IMR-90 (cell line): ENCODE results near the gene STAP1. TPM values are rescaled to one million over a fixed set of nuclear protein-coding genes. Genes with fewer than 3 reads are reported as not detected.

Experiments used
- ATAC-seq: fragments of 200-7000 bp; cut with Tn5 transposase; 2 replicates; pipeline ENCODE4 v1.9.1; 2020; ENCODE audit warnings: low read depth, mild to moderate bottlenecking, moderate library complexity
- BruUV-seq: library from RNA; stranded (reverse); fragments of 400-500 nt; replicated peaks from 2 replicates; lab custom pipeline; 2021; lab: Mats Ljungman, UMichigan
- CTCF ChIA-PET: fragments of 300-600 bp; formaldehyde crosslinking; extraction: SDS; loops from one replicate; lab custom pipeline; 2021; ENCODE audit warnings: antibody characterized with exemption; lab: Yijun Ruan, JAX
- POLR2A ChIA-PET: fragments of 300-600 bp; sonication (Branson Sonifier 250); formaldehyde crosslinking; loops from one replicate; lab custom pipeline; 2022; ENCODE audit warnings: antibody characterized with exemption; ENCODE audit not compliant: unreplicated experiment; lab: Charles Lee
- DNase-seq: peaks from one replicate; pipeline ENCODE4 v3.0.0; 2013
- H2AFZ ChIP-seq: replicated peaks from 2 replicates; pipeline ENCODE3; 2013; ENCODE audit warnings: low read length, mild to moderate bottlenecking; ENCODE audit not compliant: poor library complexity
- H2AK5ac ChIP-seq: 2 replicates; pipeline ENCODE4 v1.6.1; 2013; ENCODE audit warnings: low read depth, low read length, inconsistent platforms
- H2AK9ac ChIP-seq: replicated peaks from 2 replicates; pipeline ENCODE3; 2013; ENCODE audit warnings: mild to moderate bottlenecking, low read depth, low read length, moderate library complexity; ENCODE audit not compliant: poor library complexity
- H2BK120ac ChIP-seq: 2 replicates; pipeline ENCODE4 v1.6.1; 2013; ENCODE audit warnings: low read depth, low read length, inconsistent platforms
- H2BK15ac ChIP-seq: 3 replicates; pipeline ENCODE4 v1.6.1; 2013; ENCODE audit warnings: low read depth, low read length, inconsistent platforms
- H2BK20ac ChIP-seq: 2 replicates; pipeline ENCODE4 v1.6.1; 2013; ENCODE audit warnings: low read depth, mild to moderate bottlenecking, inconsistent platforms, low read length, moderate library complexity
- H2BK5ac ChIP-seq: 2 replicates; pipeline ENCODE4 v1.6.1; 2013; ENCODE audit warnings: mild to moderate bottlenecking, low read depth, low read length, inconsistent platforms; ENCODE audit not compliant: poor library complexity, severe bottlenecking
- H3K14ac ChIP-seq: replicated peaks from 2 replicates; pipeline ENCODE4 v1.6.1; 2013; ENCODE audit warnings: low read depth, low read length, inconsistent platforms
- H3K18ac ChIP-seq: 2 replicates; pipeline ENCODE4 v1.6.1; 2013; ENCODE audit warnings: low read depth, low read length, control low read depth
- H3K23ac ChIP-seq: 2 replicates; pipeline ENCODE4 v1.6.1; 2013; ENCODE audit warnings: low read depth, low read length, inconsistent platforms
- H3K27ac ChIP-seq: 2 replicates; pipeline ENCODE4 v1.5.1; 2013; ENCODE audit warnings: mild to moderate bottlenecking, control low read depth, low read length; ENCODE audit not compliant: insufficient read depth
- H3K27me3 ChIP-seq: 2 replicates; pipeline ENCODE4 v1.6.1; 2013; ENCODE audit warnings: low read length; ENCODE audit not compliant: control insufficient read depth, insufficient read depth
- H3K36me3 ChIP-seq: 2 replicates; pipeline ENCODE4 v1.6.1; 2013; ENCODE audit warnings: low read length, mixed read lengths; ENCODE audit not compliant: control insufficient read depth, insufficient read depth
- H3K4ac ChIP-seq: 2 replicates; pipeline ENCODE4 v1.6.1; 2013; ENCODE audit warnings: low read depth, low read length, inconsistent platforms
- H3K4me1 ChIP-seq: 2 replicates; pipeline ENCODE4 v1.6.1; 2013; ENCODE audit warnings: low read length, mixed read lengths; ENCODE audit not compliant: control insufficient read depth, insufficient read depth
- H3K4me2 ChIP-seq: 2 replicates; pipeline ENCODE4 v1.6.1; 2013; ENCODE audit warnings: low read depth, mild to moderate bottlenecking, control low read depth, low read length, moderate library complexity
- H3K4me3 ChIP-seq: 2 replicates; pipeline ENCODE4 v1.5.1; 2013; ENCODE audit warnings: low read depth, mild to moderate bottlenecking, control low read depth, low read length, moderate library complexity; ENCODE audit not compliant: insufficient read depth
- H3K56ac ChIP-seq: 2 replicates; pipeline ENCODE4 v1.6.1; 2013; ENCODE audit warnings: low read length, inconsistent platforms; ENCODE audit not compliant: insufficient read depth; ENCODE audit errors: extremely low read depth
- H3K79me1 ChIP-seq, 2 experiments: 2 replicates each; pipeline ENCODE4 v1.6.1; 2013; ENCODE audit warnings: low read length in 2 of 2, inconsistent platforms in 1 of 2, low read depth in 1 of 2
- H3K9ac ChIP-seq: 2 replicates; pipeline ENCODE4 v1.6.1; 2013; ENCODE audit warnings: low read depth, low read length, control low read depth
- H3K9me1 ChIP-seq: 2 replicates; pipeline ENCODE4 v1.6.1; 2013; ENCODE audit warnings: low read length, inconsistent platforms; ENCODE audit not compliant: insufficient read depth
- H3K9me3 ChIP-seq: 2 replicates; pipeline ENCODE4 v1.6.1; 2013; ENCODE audit warnings: low read length; ENCODE audit not compliant: control insufficient read depth, insufficient read depth
- H4K20me1 ChIP-seq: 2 replicates; pipeline ENCODE4 v1.6.1; 2013; ENCODE audit warnings: low read length, inconsistent platforms; ENCODE audit not compliant: insufficient read depth
- H4K5ac ChIP-seq: 2 replicates; pipeline ENCODE4 v1.6.1; 2013; ENCODE audit warnings: mild to moderate bottlenecking, low read depth, low read length, control low read depth
- H4K8ac ChIP-seq, 2 experiments: 2 replicates each; pipeline ENCODE4 v1.6.1; 2013; ENCODE audit warnings: low read depth in 2 of 2, low read length in 2 of 2, control low read depth in 1 of 2, inconsistent platforms in 1 of 2
- H4K91ac ChIP-seq: 2 replicates; pipeline ENCODE4 v1.6.1; 2013; ENCODE audit warnings: low read depth, low read length, inconsistent platforms; ENCODE audit not compliant: insufficient read depth
- BHLHE40 ChIP-seq: fragments of 150-350 bp; IDR thresholded peaks from 2 replicates; pipeline ENCODE4 v1.6.1; 2016; ENCODE audit warnings: mild to moderate bottlenecking, low read depth, low read length
- CHD1 ChIP-seq: IDR thresholded peaks from 2 replicates; pipeline ENCODE4 v1.6.1; 2012; ENCODE audit warnings: low read depth, low read length, improper control_type of control experiment
- POLR2A ChIP-seq: IDR thresholded peaks from 2 replicates; pipeline ENCODE4 v1.6.1; 2012; ENCODE audit warnings: mild to moderate bottlenecking, low read depth, low read length
- RCOR1 ChIP-seq: IDR thresholded peaks from 2 replicates; pipeline ENCODE4 v1.6.1; 2012; ENCODE audit warnings: mild to moderate bottlenecking, low read length, improper control_type of control experiment; ENCODE audit not compliant: insufficient replicate concordance
- SMC3 ChIP-seq: fragments of 150-350 bp; IDR thresholded peaks from 2 replicates; pipeline ENCODE4 v1.6.1; 2016; ENCODE audit warnings: low read depth, mild to moderate bottlenecking, antibody characterized with exemption, low read length, moderate library complexity
- WGBS, 2 experiments: methylation state at CpG; one replicate each; pipeline versions ENCODE4 v1.1.5 to v1.1.7; 2013; ENCODE audit warnings: missing lambda C conversion rate in 2 of 2; ENCODE audit not compliant: insufficient read length in 1 of 2; ENCODE audit errors: extremely low coverage in 2 of 2; 5-methylcytosine and 5-hydroxymethylcytosine counted together
- dilution Hi-C: fragments of 300-500 bp; cut with HindIII; formaldehyde crosslinking; loops from one replicate; pipeline ENCODE4 v1.14.3; 2018; ENCODE audit warnings: low sequenced_read_pairs; ENCODE audit not compliant: unreplicated experiment
- in situ Hi-C: fragments of 300-500 bp; cut with MboI; formaldehyde crosslinking; loops from 3 replicates; pipeline ENCODE4 v1.14.3; 2019; ENCODE audit warnings: low sequenced_read_pairs, inconsistent platforms, mixed read lengths
- intact Hi-C: fragments of 100-400 bp; cut with micrococcal nuclease; formaldehyde crosslinking; loops from 2 replicates; pipeline ENCODE4 v1.10.0; 2022
- polyA plus RNA-seq, 3 experiments: library from polyadenylated mRNA; depleted of rRNA; stranded (reverse); fragments of >200 nt; gene quantifications; 2 replicates each; pipeline ENCODE4 v1.2.3, GENCODE V29; 2012; ENCODE audit warnings: low replicate concordance in 1 of 3
- total RNA-seq: library from RNA; depleted of rRNA; stranded (reverse); fragments of >200 nt; gene quantifications from 2 replicates; pipeline ENCODE4 v1.2.3, GENCODE V29; 2012
- TF ChIP-seq, protein P1 (sequence below): fragments of 150-350 bp; IDR thresholded peaks from 2 replicates; pipeline ENCODE4 v1.6.1; 2016; ENCODE audit warnings: low read depth, mild to moderate bottlenecking, low read length, moderate library complexity, borderline replicate concordance

STAP1 gene
- total and polyA plus RNA-seq, 2 of the 4 experiments (the other 2 are of a cell fraction), result not detected

DNA sequence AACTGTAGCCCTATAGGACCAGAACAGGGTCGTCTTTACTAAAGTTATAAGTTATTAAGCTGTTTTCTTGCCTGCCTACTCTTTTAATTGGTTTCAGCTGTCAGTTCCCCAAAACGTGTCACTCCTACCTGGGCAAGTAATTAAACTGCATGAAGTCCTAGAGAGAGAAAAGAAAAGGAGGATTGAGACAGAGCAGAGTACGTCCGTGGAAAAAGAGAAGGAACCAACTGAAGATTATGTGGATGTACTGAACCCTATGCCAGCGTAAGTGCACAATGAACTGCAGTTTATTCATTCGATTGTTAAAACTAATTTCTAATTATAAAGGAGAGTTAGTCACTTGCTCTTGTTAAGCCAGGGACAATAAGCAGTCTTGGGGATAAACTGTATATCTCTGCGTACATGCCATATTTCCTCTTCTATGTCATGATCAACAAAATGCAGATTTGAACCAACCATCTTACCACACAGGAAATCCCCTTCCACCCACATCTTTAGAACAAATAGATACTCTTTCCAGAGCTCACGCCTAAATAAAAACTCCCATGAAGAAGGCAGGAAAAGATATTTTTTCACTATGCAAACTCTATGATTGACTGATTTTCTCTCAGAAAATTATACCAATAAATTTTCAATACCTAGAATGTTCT lies 22.8 kb downstream of the STAP1 start:
- DNase-seq (no peak), ATAC-seq (no peak)
- no peak overlapping the region for H3K18ac ChIP-seq
- no peak overlapping the region for H4K5ac ChIP-seq
- H2BK15ac ChIP-seq, result no peak overlapping the region
- H3K27me3 ChIP-seq, result peaks cover 2% of the 10 kb centered on the region; the same call in 1 of the 2 replicates
- BruUV-seq, result no TSS peak
- dilution Hi-C loops (no loop called here), intact Hi-C loops (no loop called here), in situ Hi-C loops (no loop called here)
- no peak overlapping the region for H2BK20ac ChIP-seq
- no peak overlapping the region for H3K27ac ChIP-seq
- H2AK9ac ChIP-seq, result no peak overlapping the region
- no peaks in the 10 kb centered on the region for H3K79me1 ChIP-seq
- POLR2A ChIA-PET, result no interaction called here
- H3K9ac ChIP-seq, result no peak overlapping the region
- H3K4me1 ChIP-seq, result no peaks in the 10 kb centered on the region
- no peaks in the 10 kb centered on the region for H3K36me3 ChIP-seq
- H3K14ac ChIP-seq, result no peak overlapping the region
- H2BK5ac ChIP-seq, result no peak overlapping the region
- no peaks in the 10 kb centered on the region for H3K9me3 ChIP-seq
- no peak overlapping the region for H3K4me3 ChIP-seq
- no peaks in the 10 kb centered on the region for H4K20me1 ChIP-seq
- no peak overlapping the region for H2AK5ac ChIP-seq
- H3K56ac ChIP-seq, result no peak overlapping the region
- H4K91ac ChIP-seq, result no peak overlapping the region
- no peak overlapping the region for H2AFZ ChIP-seq
- CTCF ChIA-PET, result no interaction called here
- 100% methylated on average over 2 of the region's 8 CpGs; no CpG with 5 or more reads in 1 of the 2 experiments for WGBS, 2 experiments
- H3K23ac ChIP-seq, result no peak overlapping the region
- no peak overlapping the region for H2BK120ac ChIP-seq
- H3K9me1 ChIP-seq, result no peaks in the 10 kb centered on the region
- no peak overlapping the region for H3K4ac ChIP-seq
- no peak overlapping the region for H3K4me2 ChIP-seq
- TF ChIP-seq CHD1, result no peak
- no peak for TF ChIP-seq POLR2A
- TF ChIP-seq RCOR1, result no peak
- TF ChIP-seq BHLHE40, result no peak
- no peak for TF ChIP-seq SMC3
- TF ChIP-seq, protein P1, sequence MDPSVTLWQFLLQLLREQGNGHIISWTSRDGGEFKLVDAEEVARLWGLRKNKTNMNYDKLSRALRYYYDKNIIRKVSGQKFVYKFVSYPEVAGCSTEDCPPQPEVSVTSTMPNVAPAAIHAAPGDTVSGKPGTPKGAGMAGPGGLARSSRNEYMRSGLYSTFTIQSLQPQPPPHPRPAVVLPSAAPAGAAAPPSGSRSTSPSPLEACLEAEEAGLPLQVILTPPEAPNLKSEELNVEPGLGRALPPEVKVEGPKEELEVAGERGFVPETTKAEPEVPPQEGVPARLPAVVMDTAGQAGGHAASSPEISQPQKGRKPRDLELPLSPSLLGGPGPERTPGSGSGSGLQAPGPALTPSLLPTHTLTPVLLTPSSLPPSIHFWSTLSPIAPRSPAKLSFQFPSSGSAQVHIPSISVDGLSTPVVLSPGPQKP, result no peak
- no peak overlapping the region for H4K8ac ChIP-seq
